NCI-H1694 treated with DMSO at 0.1 percent for 48 hours (cell line): ENCODE measurements around the gene CAST.
"Not testable (repeated sequence)": the region's sequence is repeated elsewhere in the genome, so short reads cannot be mapped to it uniquely, and the experiment has no call there.

Source experiments
- DNase-seq: peaks from one replicate; lab custom pipeline; 2025; lab: John Stamatoyannopoulos, UW

Gene CAST

DNA sequence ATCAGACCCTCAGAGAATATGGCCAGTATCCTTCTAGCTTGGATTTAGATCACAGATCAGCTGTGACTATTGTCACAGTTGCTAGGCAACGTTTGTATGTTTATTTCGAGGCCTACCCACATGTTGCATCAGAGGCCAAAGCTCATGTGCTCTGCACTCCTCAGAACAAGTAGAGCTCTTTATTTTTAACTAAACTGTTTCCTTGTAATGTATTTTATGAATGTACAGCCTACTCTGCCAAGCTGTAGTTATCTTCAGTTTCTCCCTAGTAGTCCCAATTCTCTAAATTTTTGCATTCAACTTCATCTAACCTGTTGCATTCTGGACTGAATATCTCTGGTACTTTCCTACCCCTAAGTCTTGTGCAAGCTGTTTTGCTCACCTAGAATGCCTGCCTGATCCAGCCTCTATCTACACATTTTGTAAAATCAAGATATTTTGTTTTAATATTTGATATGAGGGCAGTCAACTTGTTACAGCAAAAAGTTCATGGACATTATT lies 52.8 kb downstream of the CAST start:
- DNase-seq = no peak

GRCh38 chr5:96716007-96716406 lies 53.8 kb downstream of the CAST start:
- DNase-seq = no peak

GRCh38 chr5:96716716-96717115 lies 54.5 kb downstream of the CAST start:
- DNase-seq = no peak

- DNase-seq = no peak
These were observed 55.7 kb downstream of the CAST start for GRCh38 chr5:96717874-96718273.

GRCh38 chr5:96718635-96719077 lies 56.5 kb downstream of the CAST start:
- no peak for DNase-seq

GRCh38 chr5:96720408-96720807 lies 58.2 kb downstream of the CAST start:
- DNase-seq = no peak

DNA sequence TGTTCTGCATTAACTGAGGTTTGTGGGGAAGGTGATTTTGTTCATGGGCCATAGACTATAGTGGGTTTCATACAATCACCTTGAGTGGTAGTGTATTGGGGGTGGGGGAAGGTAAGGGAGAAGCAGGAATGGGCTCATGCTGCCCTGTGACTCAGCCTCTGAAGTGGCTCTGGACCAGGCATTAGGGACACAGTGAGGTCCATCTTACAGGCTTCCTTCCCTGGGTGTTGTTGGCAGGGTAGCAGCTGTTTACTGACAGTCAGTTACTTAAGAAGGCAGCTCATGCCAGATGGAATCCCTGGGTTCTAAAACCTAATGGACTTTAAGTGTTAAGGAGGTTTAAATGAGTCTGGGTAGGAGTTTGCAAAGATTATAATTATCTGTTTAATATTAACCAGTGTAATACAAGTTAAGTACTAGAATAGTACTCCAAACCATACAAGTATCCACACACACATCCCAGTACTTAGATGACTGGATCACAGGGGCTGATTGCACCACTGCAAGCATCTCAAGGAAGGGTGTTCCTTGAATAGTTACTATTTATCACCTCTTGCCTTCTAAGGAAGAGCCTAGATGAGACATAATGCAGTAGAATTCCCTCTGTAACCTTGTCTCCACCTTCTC lies 59.3 kb downstream of the CAST start:
- no peak for DNase-seq

- DNase-seq = no peak
These were observed 63.1 kb downstream of the CAST start for GRCh38 chr5:96725257-96725656.

DNA sequence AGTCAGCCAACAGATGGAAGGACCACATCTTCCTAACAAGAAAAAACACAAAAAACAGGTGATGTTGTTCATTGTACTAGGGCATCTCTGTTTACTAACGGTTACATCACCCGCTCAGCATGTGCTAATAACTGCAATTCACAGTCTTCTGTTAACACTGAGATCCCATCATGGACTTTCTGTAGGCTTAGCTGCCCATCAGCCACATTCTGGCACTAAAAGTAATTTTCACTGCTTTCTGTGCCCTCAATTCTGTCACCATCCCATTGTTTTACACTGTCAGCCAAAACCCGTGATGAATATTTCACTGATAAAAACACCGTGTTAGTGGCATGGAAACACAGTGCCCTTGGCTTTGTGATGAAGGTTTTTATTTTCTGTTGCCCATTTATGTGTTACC lies 64.6 kb downstream of the CAST start:
- DNase-seq = no peak

- DNase-seq = no peak
These were observed 67.0 kb downstream of the CAST start for GRCh38 chr5:96729156-96729555.

DNA sequence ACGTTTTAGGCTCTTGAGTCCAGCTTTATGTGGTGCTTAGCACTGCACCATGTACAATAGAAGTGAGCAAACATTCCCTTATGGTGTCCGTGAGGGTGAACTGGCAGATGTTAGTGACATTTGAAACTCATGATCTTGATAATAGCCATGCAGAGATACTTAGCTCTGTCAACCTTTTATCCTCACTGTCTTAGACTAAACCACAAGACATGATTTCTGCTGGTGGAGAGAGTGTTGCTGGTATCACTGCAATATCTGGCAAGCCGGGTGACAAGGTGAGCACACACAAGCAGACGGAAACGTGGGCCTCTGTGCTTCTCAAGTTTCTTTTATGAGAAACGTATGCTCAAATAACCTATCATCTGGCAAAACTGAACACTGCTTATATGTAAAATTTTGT lies 68.4 kb downstream of the CAST start:
- no peak for DNase-seq

GRCh38 chr5:96733771-96734500 lies 71.8 kb downstream of the CAST start:
- no peak for DNase-seq

DNA sequence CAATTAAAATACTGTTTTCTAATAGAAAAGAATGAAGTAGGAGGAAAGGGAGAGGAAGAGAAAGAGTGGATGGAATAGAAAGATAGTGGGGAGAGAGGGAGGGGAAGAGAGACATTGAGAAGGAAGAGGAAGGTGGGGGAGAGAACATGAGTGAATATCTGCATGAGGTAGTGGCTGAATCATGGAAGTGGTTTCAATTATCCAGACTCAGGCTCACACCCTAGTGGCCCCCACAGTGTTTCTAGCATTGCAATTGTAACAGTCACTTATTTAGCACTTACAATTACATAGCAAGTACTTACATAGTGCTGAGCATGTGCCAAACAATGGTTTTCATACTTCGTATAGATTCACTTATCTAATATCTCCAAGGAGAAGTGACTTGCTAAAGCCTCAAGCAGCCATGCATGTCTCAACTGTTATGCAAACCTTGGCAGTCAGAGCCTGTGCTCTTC lies 72.7 kb downstream of the CAST start:
- no peak for DNase-seq

DNA sequence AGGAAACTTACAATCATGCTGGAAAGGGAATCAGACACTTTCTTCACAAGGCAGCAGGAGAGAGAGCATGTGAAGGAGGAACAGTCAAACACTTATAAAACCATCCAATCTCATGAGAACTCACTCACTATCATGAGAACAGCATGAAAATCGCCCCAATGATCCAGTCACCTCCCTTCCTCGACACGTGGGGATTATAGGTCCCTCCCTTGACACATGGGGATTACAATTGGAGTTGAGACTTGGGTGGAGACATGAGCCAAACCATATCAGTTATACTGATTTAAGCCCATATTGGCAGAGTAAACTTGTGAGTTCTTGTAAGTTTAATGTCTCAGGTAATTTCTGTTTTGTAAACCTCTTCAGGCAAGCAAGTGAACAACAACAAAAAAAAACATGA lies 74.8 kb downstream of the CAST start:
- DNase-seq = no peak

GRCh38 chr5:96741106-96741505 lies 78.9 kb downstream of the CAST start:
- no peak for DNase-seq

- no peak for DNase-seq
These were observed 79.7 kb downstream of the CAST start for GRCh38 chr5:96741891-96742309.

- no peak for DNase-seq
These were observed 80.4 kb downstream of the CAST start for GRCh38 chr5:96742538-96742937.

DNA sequence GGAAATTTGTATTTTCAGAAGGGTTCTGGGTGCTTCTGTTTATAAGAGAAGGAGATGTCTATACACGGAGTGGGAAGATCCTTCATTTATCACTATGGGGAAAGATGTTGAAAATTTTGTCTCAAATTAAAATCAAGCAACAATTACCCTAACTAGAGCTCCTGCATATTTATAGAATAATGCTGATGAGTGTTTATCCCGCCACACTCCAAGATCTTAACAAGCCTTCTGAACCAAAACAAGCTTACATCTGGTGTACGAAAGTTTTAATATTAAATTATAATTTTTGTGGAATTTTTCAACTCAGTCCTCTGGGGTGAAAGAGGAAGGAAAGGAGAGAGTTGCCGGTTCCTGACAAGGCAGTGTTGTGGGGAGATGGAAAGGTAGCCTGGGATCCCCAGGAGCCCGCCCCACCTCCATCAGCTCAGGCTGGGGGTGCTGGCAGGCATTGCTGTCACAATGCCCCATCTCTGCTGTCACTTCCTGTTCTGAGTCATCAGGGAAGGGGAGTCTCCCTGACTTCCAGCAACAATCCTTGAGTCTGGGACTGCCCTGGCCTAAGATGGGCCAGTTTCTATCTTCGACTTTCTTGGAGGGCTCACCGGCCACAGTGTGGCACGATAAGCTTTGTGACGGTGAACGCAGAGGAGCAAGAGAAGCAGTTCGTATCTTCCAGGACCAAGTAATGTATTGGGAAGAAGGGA lies 81.0 kb downstream of the CAST start:
- DNase-seq = no peak

GRCh38 chr5:96743805-96744204 lies 81.6 kb downstream of the CAST start:
- no peak for DNase-seq

- DNase-seq = not testable (repeated sequence)
These were observed 82.0 kb downstream of the CAST start for GRCh38 chr5:96744218-96744617.

GRCh38 chr5:96745025-96745424 lies 82.8 kb downstream of the CAST start:
- DNase-seq = no peak

- no peak for DNase-seq
These were observed 83.8 kb downstream of the CAST start for GRCh38 chr5:96745844-96746531.
